Neural crest cell (in vitro differentiated cells): ENCODE data around the gene PDCD1. TPM values are rescaled to one million over a fixed set of nuclear protein-coding genes. Genes with fewer than 3 reads are reported as not detected.

Experiments
- DNase-seq: peaks from one replicate; pipeline ENCODE4 v3.0.0; 2021; ENCODE audit warnings: low read depth, mixed read lengths, low spot score
- H3K27ac Mint-ChIP-seq: one replicate; pipeline ENCODE4 v1.8.0; 2021; ENCODE audit warnings: mild to moderate bottlenecking, mixed read lengths; ENCODE audit not compliant: unreplicated experiment
- H3K27me3 Mint-ChIP-seq: 2 replicates; pipeline ENCODE4 v1.8.0; 2021; ENCODE audit warnings: low read depth, mild to moderate bottlenecking, mixed read lengths
- H3K36me3 Mint-ChIP-seq: 2 replicates; pipeline ENCODE4 v1.8.0; 2021; ENCODE audit warnings: low read depth, mild to moderate bottlenecking, mixed read lengths
- H3K4me1 Mint-ChIP-seq: 2 replicates; pipeline ENCODE4 v1.8.0; 2021; ENCODE audit warnings: mixed read lengths
- H3K4me3 Mint-ChIP-seq: one replicate; pipeline ENCODE4 v1.8.0; 2021; ENCODE audit warnings: mild to moderate bottlenecking, mixed read lengths
- H3K9me3 Mint-ChIP-seq: 2 replicates; pipeline ENCODE4 v1.8.0; 2021; ENCODE audit warnings: mixed read lengths
- total RNA-seq: library from RNA; stranded (reverse); gene quantifications from 2 replicates; pipeline ENCODE4 v1.2.1, GENCODE V29; 2021
- TF ChIP-seq, protein P1 (sequence below): fragments of 200-600 bp; sonication (generic); conservative IDR thresholded peaks from 2 replicates; pipeline ENCODE4 v1.5.0; 2021; ENCODE audit warnings: antibody characterized with exemption, mild to moderate bottlenecking

Gene PDCD1
- total RNA-seq, 1 donor from 2014 or later: not detected

- H3K4me3 Mint-ChIP-seq: no peak overlapping the region
- TF ChIP-seq, protein P1, sequence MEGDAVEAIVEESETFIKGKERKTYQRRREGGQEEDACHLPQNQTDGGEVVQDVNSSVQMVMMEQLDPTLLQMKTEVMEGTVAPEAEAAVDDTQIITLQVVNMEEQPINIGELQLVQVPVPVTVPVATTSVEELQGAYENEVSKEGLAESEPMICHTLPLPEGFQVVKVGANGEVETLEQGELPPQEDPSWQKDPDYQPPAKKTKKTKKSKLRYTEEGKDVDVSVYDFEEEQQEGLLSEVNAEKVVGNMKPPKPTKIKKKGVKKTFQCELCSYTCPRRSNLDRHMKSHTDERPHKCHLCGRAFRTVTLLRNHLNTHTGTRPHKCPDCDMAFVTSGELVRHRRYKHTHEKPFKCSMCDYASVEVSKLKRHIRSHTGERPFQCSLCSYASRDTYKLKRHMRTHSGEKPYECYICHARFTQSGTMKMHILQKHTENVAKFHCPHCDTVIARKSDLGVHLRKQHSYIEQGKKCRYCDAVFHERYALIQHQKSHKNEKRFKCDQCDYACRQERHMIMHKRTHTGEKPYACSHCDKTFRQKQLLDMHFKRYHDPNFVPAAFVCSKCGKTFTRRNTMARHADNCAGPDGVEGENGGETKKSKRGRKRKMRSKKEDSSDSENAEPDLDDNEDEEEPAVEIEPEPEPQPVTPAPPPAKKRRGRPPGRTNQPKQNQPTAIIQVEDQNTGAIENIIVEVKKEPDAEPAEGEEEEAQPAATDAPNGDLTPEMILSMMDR: no peak
- peaks cover 11% of the 10 kb centered on the region for H3K27me3 Mint-ChIP-seq
- H3K4me1 Mint-ChIP-seq: peaks cover 27% of the 10 kb centered on the region
- DNase-seq: no peak
- H3K9me3 Mint-ChIP-seq: no peaks in the 10 kb centered on the region
- H3K27ac Mint-ChIP-seq: no peak overlapping the region
- no peaks in the 10 kb centered on the region for H3K36me3 Mint-ChIP-seq
These were observed 41.7 kb upstream of the PDCD1 start for GRCh38 chr2:241900251-241901017.

DNA sequence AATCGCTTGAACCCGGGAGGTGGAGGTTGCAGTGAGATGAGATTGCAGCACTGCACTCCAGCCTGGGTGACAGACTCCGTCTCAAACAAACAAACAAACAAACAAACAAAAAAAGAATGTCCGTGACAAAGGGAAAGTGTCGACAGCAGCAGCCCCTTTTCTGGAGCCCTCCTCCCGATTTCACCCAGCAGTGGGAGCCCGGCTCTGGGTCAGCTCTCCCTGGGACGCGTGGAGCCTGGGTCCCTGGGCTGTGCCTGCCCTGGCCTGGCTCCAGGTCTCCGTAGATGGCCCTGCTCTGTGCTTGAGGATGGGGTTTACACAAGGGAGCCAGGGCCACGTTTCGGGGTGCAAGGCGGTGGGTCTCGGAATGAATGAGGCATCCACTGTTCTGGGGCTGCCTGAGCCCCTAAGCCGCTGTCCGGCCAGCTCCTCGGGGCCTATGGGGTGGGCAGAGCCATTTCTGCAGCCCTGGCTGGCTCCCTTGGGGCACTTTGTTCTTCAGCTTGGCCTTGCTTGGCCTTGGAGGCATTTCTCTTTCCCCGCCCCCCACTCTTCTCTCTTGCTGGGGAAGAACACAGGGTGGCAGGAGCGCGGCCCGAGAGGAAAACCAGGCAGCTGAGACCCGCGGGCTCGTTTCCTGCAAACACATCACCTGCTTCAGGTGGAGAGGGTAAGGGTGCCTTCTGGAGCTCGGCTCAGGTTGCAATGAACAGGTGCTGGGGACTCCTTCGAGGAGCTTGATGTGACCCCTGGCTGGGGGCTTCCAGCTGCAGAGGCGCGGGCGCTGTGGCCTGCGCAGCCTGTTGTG lies 40.0 kb upstream of the PDCD1 start:
- H3K9me3 Mint-ChIP-seq: no peaks in the 10 kb centered on the region
- no peaks in the 10 kb centered on the region for H3K36me3 Mint-ChIP-seq
- no peak for DNase-seq
- no peak overlapping the region for H3K27ac Mint-ChIP-seq
- no peak overlapping the region for H3K4me3 Mint-ChIP-seq
- peaks cover 11% of the 10 kb centered on the region for H3K27me3 Mint-ChIP-seq
- H3K4me1 Mint-ChIP-seq: peaks cover 27% of the 10 kb centered on the region
- TF ChIP-seq, protein P1: no peak

DNA sequence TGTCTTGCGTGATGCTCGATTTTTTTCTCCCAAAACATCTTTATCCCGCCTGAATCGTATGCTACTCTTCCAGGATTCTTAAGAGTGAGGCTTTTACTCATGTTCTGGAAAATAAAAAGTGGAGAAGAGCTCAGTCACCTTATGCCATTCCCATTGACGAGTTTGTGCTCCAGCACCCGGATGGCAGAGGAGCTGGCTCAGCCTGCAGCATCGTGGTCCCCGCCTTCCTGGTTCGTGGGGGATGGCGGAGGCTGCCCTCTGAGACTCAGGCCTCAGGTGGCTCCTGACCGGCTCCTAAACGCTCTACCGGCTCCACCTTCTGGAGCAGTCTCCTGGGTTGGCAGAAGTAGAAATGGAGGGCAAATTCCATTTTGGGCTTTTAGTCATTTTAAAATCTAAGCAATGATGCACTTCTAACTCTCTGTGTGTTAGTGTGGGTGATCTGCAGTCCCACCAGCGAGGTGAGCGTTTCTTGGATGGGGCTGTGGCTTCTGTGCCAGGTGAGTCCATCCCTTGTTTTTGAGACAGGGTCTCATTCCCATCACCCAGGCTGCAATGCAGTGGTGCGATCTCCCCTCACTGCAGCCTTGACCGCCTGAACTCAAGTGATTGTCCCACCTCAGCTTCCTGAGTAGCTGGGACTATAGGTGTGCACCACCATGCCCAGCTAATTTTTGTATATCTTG lies 38.7 kb upstream of the PDCD1 start:
- H3K27me3 Mint-ChIP-seq: peaks cover 11% of the 10 kb centered on the region
- peaks cover 27% of the 10 kb centered on the region for H3K4me1 Mint-ChIP-seq
- TF ChIP-seq, protein P1: no peak
- no peak overlapping the region for H3K27ac Mint-ChIP-seq
- H3K4me3 Mint-ChIP-seq: no peak overlapping the region
- DNase-seq: no peak
- no peaks in the 10 kb centered on the region for H3K9me3 Mint-ChIP-seq
- no peaks in the 10 kb centered on the region for H3K36me3 Mint-ChIP-seq

- DNase-seq: no peak
- Mint-ChIP-seq H3K36me3 (no peaks in the 10 kb centered on the region), H3K27ac (no peak overlapping the region), H3K27me3 (peaks cover 8% of the 10 kb centered on the region), H3K4me1 (peaks cover 25% of the 10 kb centered on the region), H3K9me3 (no peaks in the 10 kb centered on the region), H3K4me3 (no peak overlapping the region)
- TF ChIP-seq, protein P1: no peak
These were observed 38.1 kb upstream of the PDCD1 start for GRCh38 chr2:241896746-241897201.

GRCh38 chr2:241895712-241896641 lies 37.3 kb upstream of the PDCD1 start:
- peak; percentile 25 for DNase-seq
- peaks cover 19% of the 10 kb centered on the region for H3K4me1 Mint-ChIP-seq
- peak overlapping the region; percentile 12 for H3K27ac Mint-ChIP-seq
- H3K27me3 Mint-ChIP-seq: peaks cover 3% of the 10 kb centered on the region
- no peak overlapping the region for H3K4me3 Mint-ChIP-seq
- no peaks in the 10 kb centered on the region for H3K36me3 Mint-ChIP-seq
- TF ChIP-seq, protein P1: no peak
- no peaks in the 10 kb centered on the region for H3K9me3 Mint-ChIP-seq
